ENCODE measurements around the gene TMEM132C. TPM values are rescaled to one million over a fixed set of nuclear protein-coding genes. Genes with fewer than 3 reads are reported as not detected.

Gene TMEM132C
- total RNA-seq, 3 donors from 2014 or later (not counting 1 experiment from before 2014, with no cell fraction given): 0.08 to 0.41 TPM; not detected in 1

- Histone ChIP-seq H3K9me3 (ENCODE audit: control insufficient read depth, insufficient read depth, low read length) (no peaks in the 10 kb centered on the region), H3K4me3 (ENCODE audit: low read length) (no peak overlapping the region), H3K4me1 (ENCODE audit: control insufficient read depth, insufficient read depth, low read length) (no peaks in the 10 kb centered on the region), H3K36me3 (ENCODE audit: control insufficient read depth, insufficient read depth, low read length) (no peaks in the 10 kb centered on the region), H3K27me3 (ENCODE audit: control insufficient read depth, insufficient read depth, low read length) (no peaks in the 10 kb centered on the region), H3K27ac (ENCODE audit: low read length) (no peak overlapping the region)
- Mint-ChIP-seq H3K27me3 (ENCODE audit: low read depth in 2 of 2) (peaks cover 18 to 28% of the 10 kb centered on the region in 2 donors), H3K9me3 (peaks cover 0 to 2% of the 10 kb centered on the region in 2 donors), H3K4me1 (no peaks in the 10 kb centered on the region), H3K4me3 (no peak overlapping the region), H3K27ac (no peak overlapping the region), H3K36me3 (no peaks in the 10 kb centered on the region)
- TF ChIP-seq, protein P1, sequence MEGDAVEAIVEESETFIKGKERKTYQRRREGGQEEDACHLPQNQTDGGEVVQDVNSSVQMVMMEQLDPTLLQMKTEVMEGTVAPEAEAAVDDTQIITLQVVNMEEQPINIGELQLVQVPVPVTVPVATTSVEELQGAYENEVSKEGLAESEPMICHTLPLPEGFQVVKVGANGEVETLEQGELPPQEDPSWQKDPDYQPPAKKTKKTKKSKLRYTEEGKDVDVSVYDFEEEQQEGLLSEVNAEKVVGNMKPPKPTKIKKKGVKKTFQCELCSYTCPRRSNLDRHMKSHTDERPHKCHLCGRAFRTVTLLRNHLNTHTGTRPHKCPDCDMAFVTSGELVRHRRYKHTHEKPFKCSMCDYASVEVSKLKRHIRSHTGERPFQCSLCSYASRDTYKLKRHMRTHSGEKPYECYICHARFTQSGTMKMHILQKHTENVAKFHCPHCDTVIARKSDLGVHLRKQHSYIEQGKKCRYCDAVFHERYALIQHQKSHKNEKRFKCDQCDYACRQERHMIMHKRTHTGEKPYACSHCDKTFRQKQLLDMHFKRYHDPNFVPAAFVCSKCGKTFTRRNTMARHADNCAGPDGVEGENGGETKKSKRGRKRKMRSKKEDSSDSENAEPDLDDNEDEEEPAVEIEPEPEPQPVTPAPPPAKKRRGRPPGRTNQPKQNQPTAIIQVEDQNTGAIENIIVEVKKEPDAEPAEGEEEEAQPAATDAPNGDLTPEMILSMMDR (IDR thresholded peaks at IDR 0.05): no peak
- no peak for DNase-seq
- ATAC-seq: no peak
- WGBS (ENCODE audit: insufficient coverage): 64% methylated on average over 1 of the region's 1 CpG
- intact Hi-C loops (cut with micrococcal nuclease): no loop called here
Measured at GRCh38 chr12:128339631-128340030, 72.7 kb downstream of the TMEM132C start.

DNA sequence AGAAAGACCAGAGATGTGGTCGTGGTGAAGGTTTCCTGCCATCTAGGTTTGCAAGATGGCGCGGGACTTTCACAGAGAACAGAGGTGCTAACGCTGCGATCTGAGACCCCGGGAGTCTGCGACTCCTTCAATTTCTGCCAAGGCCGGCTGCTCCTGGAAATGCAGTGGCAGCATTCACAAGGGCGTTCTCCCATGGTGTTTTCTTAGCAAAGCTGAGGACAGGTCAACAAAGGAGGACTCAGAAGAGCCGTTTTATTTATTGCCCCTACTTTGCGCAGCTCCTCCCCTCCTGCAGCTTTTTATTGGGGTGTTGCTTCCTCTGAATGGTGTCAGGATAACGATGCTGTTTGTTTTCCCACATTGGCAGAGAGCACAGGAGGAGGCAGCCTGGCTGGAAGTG is 86.3 kb downstream of the TMEM132C start:
- intact Hi-C loops (cut with micrococcal nuclease): no loop called here

GRCh38 chr12:128356547-128356946 is 89.6 kb downstream of the TMEM132C start:
- intact Hi-C loops (cut with micrococcal nuclease): no loop called here
- no peak for DNase-seq
- 80% methylated on average over 6 of the region's 7 CpGs for WGBS (ENCODE audit: insufficient coverage)
- TF ChIP-seq, protein P1 (IDR thresholded peaks at IDR 0.05): no peak
- peaks cover 11 to 12% of the 10 kb centered on the region in 2 donors for H3K4me1 Mint-ChIP-seq
- H3K27ac ChIP-seq (ENCODE audit: low read length): no peak overlapping the region
- peaks cover 32 to 62% of the 10 kb centered on the region in 2 donors for H3K27me3 Mint-ChIP-seq (ENCODE audit: low read depth in 2 of 2)
- peaks cover 3% of the 10 kb centered on the region for H3K36me3 Mint-ChIP-seq
- H3K4me1 ChIP-seq (ENCODE audit: control insufficient read depth, insufficient read depth, low read length): no peaks in the 10 kb centered on the region
- H3K36me3 ChIP-seq (ENCODE audit: control insufficient read depth, insufficient read depth, low read length): no peaks in the 10 kb centered on the region
- H3K27ac Mint-ChIP-seq: no peak overlapping the region
- no peaks in the 10 kb centered on the region for H3K27me3 ChIP-seq (ENCODE audit: control insufficient read depth, insufficient read depth, low read length)
- H3K4me3 ChIP-seq (ENCODE audit: low read length): no peak overlapping the region
- H3K9me3 Mint-ChIP-seq: no peaks in the 10 kb centered on the region
- ATAC-seq: no peak
- H3K9me3 ChIP-seq (ENCODE audit: control insufficient read depth, insufficient read depth, low read length): peaks cover 4% of the 10 kb centered on the region
- no peak overlapping the region for H3K4me3 Mint-ChIP-seq

More for the DNA sequence above, 86.3 kb downstream of the TMEM132C start:
- Histone ChIP-seq H3K9me3 (ENCODE audit: control insufficient read depth, insufficient read depth, low read length) (peaks cover 4% of the 10 kb centered on the region), H3K4me3 (ENCODE audit: low read length) (no peak overlapping the region), H3K4me1 (ENCODE audit: control insufficient read depth, insufficient read depth, low read length) (no peaks in the 10 kb centered on the region), H3K27me3 (ENCODE audit: control insufficient read depth, insufficient read depth, low read length) (no peaks in the 10 kb centered on the region), H3K27ac (ENCODE audit: low read length) (no peak overlapping the region), H3K36me3 (ENCODE audit: control insufficient read depth, insufficient read depth, low read length) (no peaks in the 10 kb centered on the region)
- no peak overlapping the region for H3K4me3 Mint-ChIP-seq
- peaks cover 11 to 12% of the 10 kb centered on the region in 2 donors for H3K4me1 Mint-ChIP-seq
- H3K9me3 Mint-ChIP-seq: no peaks in the 10 kb centered on the region
- no peak overlapping the region for H3K27ac Mint-ChIP-seq
- peaks cover 7% of the 10 kb centered on the region for H3K36me3 Mint-ChIP-seq
- H3K27me3 Mint-ChIP-seq (ENCODE audit: low read depth in 2 of 2): peaks cover 32 to 46% of the 10 kb centered on the region in 2 donors
- WGBS (ENCODE audit: insufficient coverage): 11% methylated on average over 12 of the region's 12 CpGs
- ATAC-seq (peak in 1 of 3 donors; percentile 57), DNase-seq (no peak)
- TF ChIP-seq, protein P1 (IDR thresholded peaks at IDR 0.05): no peak

GRCh38 chr12:128361400-128361995 is 94.5 kb downstream of the TMEM132C start:
- peaks cover 41 to 42% of the 10 kb centered on the region in 2 donors for H3K27me3 Mint-ChIP-seq (ENCODE audit: low read depth in 2 of 2)
- no peak overlapping the region for H3K4me3 Mint-ChIP-seq
- H3K9me3 Mint-ChIP-seq: no peaks in the 10 kb centered on the region
- TF ChIP-seq, protein P1 (IDR thresholded peaks at IDR 0.05): no peak
- H3K36me3 ChIP-seq (ENCODE audit: control insufficient read depth, insufficient read depth, low read length): no peaks in the 10 kb centered on the region
- ATAC-seq (no peak), DNase-seq (no peak)
- H3K4me1 ChIP-seq (ENCODE audit: control insufficient read depth, insufficient read depth, low read length): no peaks in the 10 kb centered on the region
- intact Hi-C loops (cut with micrococcal nuclease): no loop called here
- WGBS (ENCODE audit: insufficient coverage): 75% methylated on average over 5 of the region's 7 CpGs
- H3K27me3 ChIP-seq (ENCODE audit: control insufficient read depth, insufficient read depth, low read length): peaks cover 7% of the 10 kb centered on the region
- peaks cover 5 to 10% of the 10 kb centered on the region in 2 donors for H3K4me1 Mint-ChIP-seq
- H3K27ac Mint-ChIP-seq: no peak overlapping the region
- no peak overlapping the region for H3K27ac ChIP-seq (ENCODE audit: low read length)
- H3K9me3 ChIP-seq (ENCODE audit: control insufficient read depth, insufficient read depth, low read length): no peaks in the 10 kb centered on the region
- no peak overlapping the region for H3K4me3 ChIP-seq (ENCODE audit: low read length)
- no peaks in the 10 kb centered on the region for H3K36me3 Mint-ChIP-seq

Data from natural killer cell (primary cell).